ENCODE results near the gene HMGXB3.

Gene HMGXB3

GRCh38 chr5:150062216-150062922 is 61.8 kb downstream of the HMGXB3 start:
- TF ChIP-seq POLR2A (IDR thresholded peaks at IDR 0.05; ENCODE audit: extremely low read depth, insufficient read length) (no peak), CTCF (IDR thresholded peaks at IDR 0.05; ENCODE audit: low read depth, low read length) (no peak), MYC (IDR thresholded peaks at IDR 0.05; ENCODE audit: low read depth, low read length) (no peak)
- TF ChIP-seq, protein P1, sequence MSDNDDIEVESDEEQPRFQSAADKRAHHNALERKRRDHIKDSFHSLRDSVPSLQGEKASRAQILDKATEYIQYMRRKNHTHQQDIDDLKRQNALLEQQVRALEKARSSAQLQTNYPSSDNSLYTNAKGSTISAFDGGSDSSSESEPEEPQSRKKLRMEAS (IDR thresholded peaks at IDR 0.05; ENCODE audit: low read depth, low read length): no peak
- no peak overlapping the region for H3K4me3 ChIP-seq (ENCODE audit: low read depth, low read length)
- peak; percentile 50 for DNase-seq (ENCODE audit: low read depth)

GRCh38 chr5:150063638-150064037 is 63.1 kb downstream of the HMGXB3 start:
- no peak for TF ChIP-seq POLR2A (IDR thresholded peaks at IDR 0.05; ENCODE audit: extremely low read depth, insufficient read length)
- TF ChIP-seq CTCF (IDR thresholded peaks at IDR 0.05; ENCODE audit: low read depth, low read length): no peak
- no peak for TF ChIP-seq MYC (IDR thresholded peaks at IDR 0.05; ENCODE audit: low read depth, low read length)
- TF ChIP-seq, protein P1 (IDR thresholded peaks at IDR 0.05; ENCODE audit: low read depth, low read length): no peak
- no peak for DNase-seq (ENCODE audit: low read depth)
- no peak overlapping the region for H3K4me3 ChIP-seq (ENCODE audit: low read depth, low read length)

GRCh38 chr5:150064681-150065220 is 64.2 kb downstream of the HMGXB3 start:
- TF ChIP-seq MYC (IDR thresholded peaks at IDR 0.05; ENCODE audit: low read depth, low read length): no peak
- TF ChIP-seq, protein P1 (IDR thresholded peaks at IDR 0.05; ENCODE audit: low read depth, low read length): no peak
- no peak for TF ChIP-seq CTCF (IDR thresholded peaks at IDR 0.05; ENCODE audit: low read depth, low read length)
- TF ChIP-seq POLR2A (IDR thresholded peaks at IDR 0.05; ENCODE audit: extremely low read depth, insufficient read length): no peak
- peak overlapping the region; percentile 56 for H3K4me3 ChIP-seq (ENCODE audit: low read depth, low read length)
- DNase-seq (ENCODE audit: low read depth): peak; percentile 57

- TF ChIP-seq POLR2A (IDR thresholded peaks at IDR 0.05; ENCODE audit: extremely low read depth, insufficient read length): no peak
- TF ChIP-seq, protein P1 (IDR thresholded peaks at IDR 0.05; ENCODE audit: low read depth, low read length): no peak
- no peak for TF ChIP-seq MYC (IDR thresholded peaks at IDR 0.05; ENCODE audit: low read depth, low read length)
- no peak for TF ChIP-seq CTCF (IDR thresholded peaks at IDR 0.05; ENCODE audit: low read depth, low read length)
- peak; percentile 80 for DNase-seq (ENCODE audit: low read depth)
- H3K4me3 ChIP-seq (ENCODE audit: low read depth, low read length): peak overlapping the region; percentile 56
Measured at GRCh38 chr5:150065346-150065745, 64.8 kb downstream of the HMGXB3 start.

DNA sequence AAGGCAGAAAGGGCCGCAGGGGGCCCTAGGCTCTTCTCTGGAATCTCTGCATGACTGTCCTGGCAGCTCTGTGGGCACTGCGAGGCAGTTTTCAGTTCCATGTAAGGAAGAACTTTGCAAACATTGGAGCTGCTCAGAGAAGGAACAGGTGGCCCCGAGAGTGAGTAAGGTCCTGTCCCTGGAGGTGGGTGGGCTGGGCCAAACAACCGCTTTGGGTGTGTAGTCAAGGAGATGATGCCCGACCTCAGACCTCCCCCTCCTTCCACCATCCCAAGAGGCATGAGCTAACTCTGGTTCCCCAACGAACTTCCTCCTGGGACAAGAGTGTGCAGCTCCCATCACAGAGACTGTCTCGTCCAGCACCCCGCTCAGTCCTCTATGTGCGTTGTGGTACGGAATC is 65.3 kb downstream of the HMGXB3 start:
- H3K4me3 ChIP-seq (ENCODE audit: low read depth, low read length): peak overlapping the region; percentile 56
- peak; percentile 98 for DNase-seq (ENCODE audit: low read depth)
- TF ChIP-seq, protein P1 (IDR thresholded peaks at IDR 0.05; ENCODE audit: low read depth, low read length): no peak
- TF ChIP-seq POLR2A (IDR thresholded peaks at IDR 0.05; ENCODE audit: extremely low read depth, insufficient read length) (no peak), CTCF (IDR thresholded peaks at IDR 0.05; ENCODE audit: low read depth, low read length) (no peak), MYC (IDR thresholded peaks at IDR 0.05; ENCODE audit: low read depth, low read length) (no peak)
